ENCODE data around the gene TDRKH. TPM values are rescaled to one million over a fixed set of nuclear protein-coding genes. Genes with fewer than 3 reads are reported as not detected.
"Not testable (repeated sequence)": the region's sequence is repeated elsewhere in the genome, so short reads cannot be mapped to it uniquely, and the experiment has no call there.

Gene TDRKH
- polyA plus RNA-seq, 1 experiment, result 1.0 TPM

- ChIA-PET CTCF (no interaction called here), POLR2A (no interaction called here)
- H3K4me3 ChIP-seq (ENCODE audit: low read depth, low read length), result no peak overlapping the region
- TF ChIP-seq CTCF (IDR thresholded peaks at IDR 0.05; ENCODE audit: low read depth, low read length), result no peak
- H3K27me3 ChIP-seq (ENCODE audit: control insufficient read depth, insufficient read depth, low read length), result peaks cover 6% of the 10 kb centered on the region
- H3K9me3 ChIP-seq (ENCODE audit: control insufficient read depth, insufficient read depth, low read length), result no peaks in the 10 kb centered on the region
- no peak for DNase-seq (ENCODE audit: low read depth, low spot score)
- no peak overlapping the region for H3K27ac ChIP-seq (ENCODE audit: low read depth, low read length)
Observed at GRCh38 chr1:151773702-151774101, 16.6 kb downstream of the TDRKH start.

- POLR2A ChIA-PET; H3K4me3 ChIP-seq (ENCODE audit: low read depth, low read length); DNase-seq (ENCODE audit: low read depth, low spot score); H3K27me3 ChIP-seq (ENCODE audit: control insufficient read depth, insufficient read depth, low read length); H3K9me3 ChIP-seq (ENCODE audit: control insufficient read depth, insufficient read depth, low read length); H3K27ac ChIP-seq (ENCODE audit: low read depth, low read length); CTCF ChIA-PET: not testable (repeated sequence)
Observed at GRCh38 chr1:151769270-151769669, 21.0 kb downstream of the TDRKH start.

GRCh38 chr1:151768351-151769066 lies 21.8 kb downstream of the TDRKH start:
- H3K9me3 ChIP-seq (ENCODE audit: control insufficient read depth, insufficient read depth, low read length); H3K27ac ChIP-seq (ENCODE audit: low read depth, low read length); H3K4me3 ChIP-seq (ENCODE audit: low read depth, low read length); DNase-seq (ENCODE audit: low read depth, low spot score); CTCF ChIA-PET; POLR2A ChIA-PET; H3K27me3 ChIP-seq (ENCODE audit: control insufficient read depth, insufficient read depth, low read length): not testable (repeated sequence)

- POLR2A ChIA-PET, result no interaction called here
- peak overlapping the region; percentile 80 for H3K27ac ChIP-seq (ENCODE audit: low read depth, low read length)
- TF ChIP-seq CTCF (IDR thresholded peaks at IDR 0.05; ENCODE audit: low read depth, low read length), result no peak
- H3K27me3 ChIP-seq (ENCODE audit: control insufficient read depth, insufficient read depth, low read length), result peaks cover 2% of the 10 kb centered on the region
- H3K4me3 ChIP-seq (ENCODE audit: low read depth, low read length), result peak overlapping the region; percentile 93
- no peak for DNase-seq (ENCODE audit: low read depth, low spot score)
- H3K9me3 ChIP-seq (ENCODE audit: control insufficient read depth, insufficient read depth, low read length), result no peaks in the 10 kb centered on the region
- CTCF ChIA-PET, result interaction anchor here (1.0 to 1.4 kb wide), 3 partner anchors 25 to 237 kb away, joined by 3 to 5 read pairs (median 4); no protein-coding TSS in a partner anchor
Observed at GRCh38 chr1:151763990-151764389, 26.3 kb downstream of the TDRKH start.

GRCh38 chr1:151762941-151763921 lies 27.1 kb downstream of the TDRKH start, which contains the start of gene MRPL9:
Gene MRPL9 (minus strand): TSS chr1:151763496. CDS start chr1:151763479, 17 bp downstream.
- Histone ChIP-seq H3K4me3 (ENCODE audit: low read depth, low read length) (peak within 1 kb of the TSS; percentile 93), H3K9me3 (ENCODE audit: control insufficient read depth, insufficient read depth, low read length) (no peaks in the 10 kb centered on the region), H3K27me3 (ENCODE audit: control insufficient read depth, insufficient read depth, low read length) (peaks cover 2% of the 10 kb centered on the region), H3K27ac (ENCODE audit: low read depth, low read length) (peak within 1 kb of the TSS; percentile 80)
- ChIA-PET POLR2A (interaction anchor here (0.6 to 1.0 kb wide), 3 partner anchors 231 to 272 kb away, joined by 3 to 6 read pairs (median 3); no protein-coding TSS in a partner anchor), CTCF (interaction anchor here (1.0 to 1.4 kb wide), 3 partner anchors 25 to 238 kb away, joined by 3 to 5 read pairs (median 4); no protein-coding TSS in a partner anchor)
- TF ChIP-seq CTCF (IDR thresholded peaks at IDR 0.05; ENCODE audit: low read depth, low read length), result no peak
- peak; percentile 21 for DNase-seq (ENCODE audit: low read depth, low spot score)
